ENCODE measurements around the gene SLC25A45. TPM values are rescaled to one million over a fixed set of nuclear protein-coding genes. Genes with fewer than 3 reads are reported as not detected.

SLC25A45 gene
- total and polyA plus RNA-seq, 2 experiments from 2014 or later: 0.10 to 0.74 TPM

DNA sequence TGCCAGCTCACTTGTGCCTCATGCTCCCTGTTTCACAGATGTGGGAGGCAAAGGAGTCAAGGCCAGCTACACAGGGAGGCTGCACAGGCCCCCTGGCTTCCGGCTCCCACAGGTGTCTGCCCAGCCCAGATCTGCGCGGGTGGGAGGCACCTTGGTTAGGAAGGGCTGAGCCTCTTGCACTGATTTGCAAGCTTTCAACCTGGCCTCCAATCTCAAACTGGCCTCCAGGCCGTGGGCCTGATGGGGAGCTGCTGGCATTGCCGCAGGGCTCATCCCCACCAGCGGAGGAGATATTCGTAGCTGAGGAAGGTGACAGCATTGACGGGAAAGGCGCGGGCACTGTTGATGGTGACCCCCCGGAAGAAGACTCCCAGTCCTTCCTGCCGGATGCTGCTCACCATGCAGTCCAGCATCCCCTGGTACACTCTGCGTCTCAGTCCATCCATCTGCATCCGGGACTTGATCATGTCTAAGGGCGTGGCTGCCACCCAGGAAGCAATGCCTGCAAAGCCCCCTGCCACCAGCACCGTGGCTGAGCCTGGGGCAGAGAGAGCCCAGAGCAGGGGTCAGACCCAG is 6.2 kb downstream of the SLC25A45 start:
- Mint-ChIP-seq H3K27ac (no peak overlapping the region), H3K9me3 (no peaks in the 10 kb centered on the region), H3K27me3 (ENCODE audit: insufficient read depth, low read depth, poor library complexity) (peaks cover 7% of the 10 kb centered on the region), H3K4me3 (no peak overlapping the region), H3K4me1 (no peaks in the 10 kb centered on the region), H3K36me3 (ENCODE audit: low read depth) (no peaks in the 10 kb centered on the region)
- H3K9me2 ChIP-seq (ENCODE audit: insufficient read depth): no peaks in the 10 kb centered on the region
- H3K79me2 ChIP-seq (replicated peaks; ENCODE audit: insufficient read depth): no peaks in the 10 kb centered on the region
- H3K36me3 ChIP-seq (ENCODE audit: insufficient read depth): no peaks in the 10 kb centered on the region
- no peak for TF ChIP-seq JUNB (IDR thresholded peaks at IDR 0.05; ENCODE audit: unreplicated experiment)
- TF ChIP-seq STAT1 (IDR thresholded peaks at IDR 0.05; ENCODE audit: unreplicated experiment): no peak
- TF ChIP-seq POLR2AphosphoS5 (IDR thresholded peaks at IDR 0.05; ENCODE audit: low read depth): no peak
- TF ChIP-seq ZNF462 (CRISPR knock-in tag; IDR thresholded peaks at IDR 0.05): no peak
- TF ChIP-seq NANOG (IDR thresholded peaks at IDR 0.05; ENCODE audit: borderline replicate concordance): no peak
- TF ChIP-seq EZH2phosphoT487 (IDR thresholded peaks at IDR 0.05; ENCODE audit: unreplicated experiment): no peak
- TF ChIP-seq, protein P1, sequence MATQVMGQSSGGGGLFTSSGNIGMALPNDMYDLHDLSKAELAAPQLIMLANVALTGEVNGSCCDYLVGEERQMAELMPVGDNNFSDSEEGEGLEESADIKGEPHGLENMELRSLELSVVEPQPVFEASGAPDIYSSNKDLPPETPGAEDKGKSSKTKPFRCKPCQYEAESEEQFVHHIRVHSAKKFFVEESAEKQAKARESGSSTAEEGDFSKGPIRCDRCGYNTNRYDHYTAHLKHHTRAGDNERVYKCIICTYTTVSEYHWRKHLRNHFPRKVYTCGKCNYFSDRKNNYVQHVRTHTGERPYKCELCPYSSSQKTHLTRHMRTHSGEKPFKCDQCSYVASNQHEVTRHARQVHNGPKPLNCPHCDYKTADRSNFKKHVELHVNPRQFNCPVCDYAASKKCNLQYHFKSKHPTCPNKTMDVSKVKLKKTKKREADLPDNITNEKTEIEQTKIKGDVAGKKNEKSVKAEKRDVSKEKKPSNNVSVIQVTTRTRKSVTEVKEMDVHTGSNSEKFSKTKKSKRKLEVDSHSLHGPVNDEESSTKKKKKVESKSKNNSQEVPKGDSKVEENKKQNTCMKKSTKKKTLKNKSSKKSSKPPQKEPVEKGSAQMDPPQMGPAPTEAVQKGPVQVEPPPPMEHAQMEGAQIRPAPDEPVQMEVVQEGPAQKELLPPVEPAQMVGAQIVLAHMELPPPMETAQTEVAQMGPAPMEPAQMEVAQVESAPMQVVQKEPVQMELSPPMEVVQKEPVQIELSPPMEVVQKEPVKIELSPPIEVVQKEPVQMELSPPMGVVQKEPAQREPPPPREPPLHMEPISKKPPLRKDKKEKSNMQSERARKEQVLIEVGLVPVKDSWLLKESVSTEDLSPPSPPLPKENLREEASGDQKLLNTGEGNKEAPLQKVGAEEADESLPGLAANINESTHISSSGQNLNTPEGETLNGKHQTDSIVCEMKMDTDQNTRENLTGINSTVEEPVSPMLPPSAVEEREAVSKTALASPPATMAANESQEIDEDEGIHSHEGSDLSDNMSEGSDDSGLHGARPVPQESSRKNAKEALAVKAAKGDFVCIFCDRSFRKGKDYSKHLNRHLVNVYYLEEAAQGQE (IDR thresholded peaks at IDR 0.05; ENCODE audit: unreplicated experiment): no peak
- no peak for TF ChIP-seq ZNF114 (CRISPR knock-in tag; IDR thresholded peaks at IDR 0.05)
- no peak for TF ChIP-seq ZNF331 (CRISPR knock-in tag; IDR thresholded peaks at IDR 0.05; ENCODE audit: low read depth)
- no peak for TF ChIP-seq CREB1 (CRISPR knock-in tag; IDR thresholded peaks at IDR 0.05; ENCODE audit: low read depth)
- no peaks in the 10 kb centered on the region for H3K4me1 ChIP-seq (ENCODE audit: insufficient read depth)
- no peak overlapping the region for H2AFZ ChIP-seq
- DNase-seq (ENCODE audit: low spot score): no peak
- H3K4me3 ChIP-seq: no peak overlapping the region
- no peak overlapping the region for H3K27ac ChIP-seq (ENCODE audit: low read depth)
- H4K20me1 ChIP-seq (replicated peaks; ENCODE audit: insufficient read depth): no peaks in the 10 kb centered on the region
- H3K27me3 ChIP-seq (ENCODE audit: insufficient read depth): no peaks in the 10 kb centered on the region
- H3K4me2 ChIP-seq: no peak overlapping the region
- no peak for ATAC-seq
- no peaks in the 10 kb centered on the region for H3F3A ChIP-seq (replicated peaks; ENCODE audit: low read depth)

All from GM23338 (cell line).